GM23338 (cell line): ENCODE measurements around the gene WWP2. TPM values are rescaled to one million over a fixed set of nuclear protein-coding genes. Genes with fewer than 3 reads are reported as not detected.

ENCODE experiments used
- ATAC-seq: fragments of 200-7000 bp; cut with Tn5 transposase; 3 replicates; pipeline ENCODE4 v1.9.1; 2020
- DNase-seq: peaks from one replicate; pipeline ENCODE4 v3.0.0-alpha.2; 2015; ENCODE audit warnings: low spot score
- H2AFZ ChIP-seq: fragments of 200-600 bp; sonication (generic); 2 replicates; pipeline ENCODE4 v1.8.0; 2016; ENCODE audit warnings: antibody characterized with exemption, mild to moderate bottlenecking, moderate library complexity
- H3F3A ChIP-seq: fragments of 200-600 bp; sonication (generic); replicated peaks from 2 replicates; pipeline ENCODE4 v1.8.0; 2017; ENCODE audit warnings: antibody characterized with exemption, mixed run types, low read depth
- H3K27ac ChIP-seq: fragments of 200-600 bp; sonication (generic); 2 replicates; pipeline ENCODE4 v1.6.1; 2016; ENCODE audit warnings: low read depth
- H3K27me3 ChIP-seq: fragments of 200-600 bp; sonication (generic); 2 replicates; pipeline ENCODE4 v1.8.0; 2016; ENCODE audit warnings: mild to moderate bottlenecking, mixed run types, moderate library complexity; ENCODE audit not compliant: insufficient read depth
- H3K36me3 ChIP-seq: fragments of 200-600 bp; sonication (generic); 2 replicates; pipeline ENCODE4 v1.8.0; 2016; ENCODE audit warnings: mild to moderate bottlenecking; ENCODE audit not compliant: insufficient read depth
- H3K4me1 ChIP-seq: fragments of 200-600 bp; sonication (generic); 2 replicates; pipeline ENCODE4 v1.8.0; 2016; ENCODE audit warnings: mild to moderate bottlenecking, moderate library complexity; ENCODE audit not compliant: insufficient read depth
- H3K4me2 ChIP-seq: fragments of 200-600 bp; sonication (generic); 2 replicates; pipeline ENCODE4 v1.7.1; 2017; ENCODE audit warnings: mixed run types
- H3K4me3 ChIP-seq: fragments of 200-600 bp; sonication (generic); 2 replicates; pipeline ENCODE4 v1.6.1; 2016; ENCODE audit warnings: mixed run types
- H3K79me2 ChIP-seq: fragments of 200-600 bp; sonication (generic); replicated peaks from 2 replicates; pipeline ENCODE4 v1.8.0; 2017; ENCODE audit warnings: mild to moderate bottlenecking; ENCODE audit not compliant: insufficient read depth
- H3K9me2 ChIP-seq: fragments of 200-600 bp; sonication (generic); 2 replicates; pipeline ENCODE4 v1.8.0; 2017; ENCODE audit not compliant: insufficient read depth
- H4K20me1 ChIP-seq: fragments of 200-600 bp; sonication (generic); replicated peaks from 2 replicates; pipeline ENCODE4 v1.8.0; 2017; ENCODE audit warnings: mild to moderate bottlenecking; ENCODE audit not compliant: insufficient read depth
- H3K27ac Mint-ChIP-seq: 2 replicates; pipeline ENCODE4 v1.8.0; 2020; ENCODE audit warnings: inconsistent platforms, mild to moderate bottlenecking, moderate library complexity, mixed read lengths
- H3K27me3 Mint-ChIP-seq: 3 replicates; pipeline ENCODE4 v1.8.0; 2022; ENCODE audit warnings: low read depth, mild to moderate bottlenecking, moderate library complexity, mixed read lengths, inconsistent platforms; ENCODE audit not compliant: insufficient read depth, poor library complexity
- H3K36me3 Mint-ChIP-seq: 3 replicates; pipeline ENCODE4 v1.8.0; 2021; ENCODE audit warnings: low read depth, mild to moderate bottlenecking, inconsistent platforms, moderate library complexity, mixed read lengths
- H3K4me1 Mint-ChIP-seq: 3 replicates; pipeline ENCODE4 v1.8.0; 2020; ENCODE audit warnings: mild to moderate bottlenecking, inconsistent platforms, mixed read lengths
- H3K4me3 Mint-ChIP-seq: 3 replicates; pipeline ENCODE4 v1.8.0; 2021; ENCODE audit warnings: moderate library complexity, mild to moderate bottlenecking, inconsistent platforms, mixed read lengths
- H3K9me3 Mint-ChIP-seq: 3 replicates; pipeline ENCODE4 v1.8.0; 2020; ENCODE audit warnings: moderate library complexity, mild to moderate bottlenecking, inconsistent platforms, mixed read lengths
- CREB1 ChIP-seq: fragments of 250-450 bp; sonication (Bioruptor Pico); IDR thresholded peaks from 2 replicates; pipeline ENCODE4 v1.5.0; 2020; ENCODE audit warnings: low read depth, mild to moderate bottlenecking, moderate library complexity
- CTCF ChIP-seq, 2 experiments: fragments of 200-600 bp in 1 of 2; sonication (generic) in 1 of 2; conservative IDR thresholded peaks; 2 replicates each; pipeline versions ENCODE4 v1.5.1 to v1.6.1; 2016 to 2017; ENCODE audit warnings: antibody characterized with exemption in 2 of 2, low read depth in 2 of 2, mild to moderate bottlenecking in 2 of 2, moderate library complexity in 1 of 2
- ETS1 ChIP-seq: IDR thresholded peaks from 2 replicates; pipeline ENCODE4 v1.6.1; 2016; ENCODE audit warnings: antibody characterized with exemption
- EZH2 ChIP-seq: fragments of 200-600 bp; sonication (generic); IDR thresholded peaks from one replicate; pipeline ENCODE4 v1.8.0; 2017; ENCODE audit warnings: antibody characterized with exemption, mild to moderate bottlenecking, low read depth; ENCODE audit not compliant: unreplicated experiment
- EZH2phosphoT487 ChIP-seq: fragments of 200-600 bp; sonication (generic); IDR thresholded peaks from one replicate; pipeline ENCODE4 v1.8.1; 2018; ENCODE audit warnings: antibody characterized with exemption; ENCODE audit not compliant: unreplicated experiment
- JUNB ChIP-seq: IDR thresholded peaks from one replicate; pipeline ENCODE4 v1.6.1; 2016; ENCODE audit warnings: antibody characterized with exemption; ENCODE audit not compliant: unreplicated experiment
- NANOG ChIP-seq: IDR thresholded peaks from 2 replicates; pipeline ENCODE4 v1.6.1; 2016; ENCODE audit warnings: antibody characterized with exemption, borderline replicate concordance
- POLR2AphosphoS5 ChIP-seq: IDR thresholded peaks from 2 replicates; pipeline ENCODE4 v1.6.1; 2016; ENCODE audit warnings: antibody characterized with exemption, low read depth
- REST ChIP-seq: IDR thresholded peaks from one replicate; pipeline ENCODE4 v1.6.1; 2018; ENCODE audit warnings: antibody characterized with exemption; ENCODE audit not compliant: unreplicated experiment
- STAT1 ChIP-seq: IDR thresholded peaks from one replicate; pipeline ENCODE4 v1.6.1; 2016; ENCODE audit warnings: antibody characterized with exemption; ENCODE audit not compliant: unreplicated experiment
- ZNF114 ChIP-seq: fragments of 250-450 bp; sonication (Bioruptor Pico); IDR thresholded peaks from 2 replicates; pipeline ENCODE4 v1.5.0; 2020; ENCODE audit warnings: mild to moderate bottlenecking, moderate library complexity
- ZNF331 ChIP-seq: fragments of 250-450 bp; sonication (Bioruptor Pico); IDR thresholded peaks from 2 replicates; pipeline ENCODE4 v1.5.0; 2020; ENCODE audit warnings: low read depth, mild to moderate bottlenecking, moderate library complexity
- ZNF462 ChIP-seq: fragments of 250-450 bp; sonication (Bioruptor Pico); IDR thresholded peaks from 2 replicates; pipeline ENCODE4 v1.5.0; 2020; ENCODE audit warnings: mild to moderate bottlenecking, moderate library complexity
- polyA plus RNA-seq: library from polyadenylated mRNA; unstranded; fragments of >200 nt; fragmentation: Nextera tagmentation; extraction: Ambion mirVana; gene quantifications from 2 replicates; pipeline ENCODE4 v1.2.1, GENCODE V29; 2016
- total RNA-seq: library from RNA; depleted of rRNA; stranded (reverse); fragments of >200 nt; shearing (Covaris generic); gene quantifications from 2 replicates; pipeline ENCODE4 v1.2.3, GENCODE V29; 2014

WWP2 gene
- total and polyA plus RNA-seq, 2 experiments from 2014 or later = 12.3 to 35.5 TPM

GRCh38 chr16:69865701-69866100, 103.6 kb downstream of the WWP2 start:
- Histone ChIP-seq H2AFZ (no peak overlapping the region), H3F3A (no peaks in the 10 kb centered on the region), H3K4me2 (no peak overlapping the region), H3K27me3 (no peaks in the 10 kb centered on the region), H4K20me1 (no peaks in the 10 kb centered on the region), H3K4me1 (no peaks in the 10 kb centered on the region), H3K9me2 (no peaks in the 10 kb centered on the region), H3K79me2 (no peaks in the 10 kb centered on the region), H3K4me3 (no peak overlapping the region), H3K27ac (peak overlapping the region; percentile 55; the same call in 1 of the 2 replicates), H3K36me3 (no peaks in the 10 kb centered on the region)
- Mint-ChIP-seq H3K27me3 (peaks cover 5% of the 10 kb centered on the region), H3K27ac (no peak overlapping the region), H3K36me3 (peaks cover 3% of the 10 kb centered on the region; the same call in 1 of the 3 replicates), H3K9me3 (no peaks in the 10 kb centered on the region), H3K4me1 (no peaks in the 10 kb centered on the region), H3K4me3 (no peak overlapping the region)
- DNase-seq (peak; percentile 37), ATAC-seq (no peak)
- TF ChIP-seq ZNF114 (CRISPR knock-in tag) (no peak), ETS1 (no peak), CTCF (conservative IDR thresholded peaks at IDR 0.05; ENCODE audit: low read depth in 2 of 2) (no peak), REST (no peak), CREB1 (no peak), ZNF331 (no peak), NANOG (no peak), ZNF462 (CRISPR knock-in tag) (no peak), JUNB (no peak), STAT1 (no peak), POLR2AphosphoS5 (no peak), EZH2 (no peak), EZH2phosphoT487 (no peak)
